ENCODE results near the gene SLC25A19.

The SLC25A19 gene

GRCh38 chr17:75289115-75289831, at the start of gene SLC25A19:
SLC25A19 (minus strand) TSS chr17:75289433; CDS start chr17:75286764, 2,669 bp downstream.
- DNase-seq: peak; percentile 98

DNA sequence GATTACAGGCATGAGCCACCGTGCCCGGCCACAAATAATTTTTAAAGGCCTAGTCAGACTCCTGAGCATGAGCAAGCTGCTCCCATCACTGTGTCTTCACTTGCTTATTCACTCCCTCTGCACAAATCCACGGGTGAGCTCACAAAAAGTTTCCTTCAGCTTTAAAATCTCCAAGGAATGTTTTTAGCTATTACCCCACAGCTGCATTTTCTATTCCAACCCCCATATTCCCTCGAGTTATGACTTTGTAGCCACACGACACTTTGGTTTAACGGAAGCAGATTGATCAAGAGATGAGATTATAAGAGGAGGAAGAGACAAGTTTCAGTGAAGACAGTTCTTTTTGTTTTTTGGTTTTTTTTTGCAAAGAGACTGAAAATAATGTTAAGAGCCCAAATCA, 49.1 kb upstream of the SLC25A19 start:
- peak in 1 of 2 donors; percentile 34 for DNase-seq

- DNase-seq: no peak
Measured at GRCh38 chr17:75335315-75335714, 46.1 kb upstream of the SLC25A19 start.

- no peak for DNase-seq
Measured at GRCh38 chr17:75334723-75335122, 45.5 kb upstream of the SLC25A19 start.

- no peak for DNase-seq
Measured at GRCh38 chr17:75331671-75332070, 42.4 kb upstream of the SLC25A19 start.

DNA sequence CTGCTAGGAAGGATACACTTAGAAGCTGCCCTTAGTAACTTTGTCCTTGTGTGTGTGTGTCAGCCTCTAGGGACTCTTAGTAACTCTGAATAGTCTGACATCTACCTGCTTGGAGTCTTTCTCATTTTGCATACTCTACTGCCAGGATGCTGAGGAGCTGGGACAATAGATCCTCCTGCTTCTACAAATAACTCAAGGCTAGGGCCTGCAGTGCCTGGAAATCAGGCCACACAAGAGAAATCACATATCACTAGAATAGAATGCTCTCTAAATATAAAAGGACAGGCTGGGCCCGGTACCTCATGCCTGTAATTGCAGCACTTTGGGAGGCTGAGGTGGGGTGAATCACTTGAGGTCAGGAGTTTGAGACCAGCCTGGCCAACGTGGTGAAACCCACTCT, 38.5 kb upstream of the SLC25A19 start:
- no peak for DNase-seq

DNA sequence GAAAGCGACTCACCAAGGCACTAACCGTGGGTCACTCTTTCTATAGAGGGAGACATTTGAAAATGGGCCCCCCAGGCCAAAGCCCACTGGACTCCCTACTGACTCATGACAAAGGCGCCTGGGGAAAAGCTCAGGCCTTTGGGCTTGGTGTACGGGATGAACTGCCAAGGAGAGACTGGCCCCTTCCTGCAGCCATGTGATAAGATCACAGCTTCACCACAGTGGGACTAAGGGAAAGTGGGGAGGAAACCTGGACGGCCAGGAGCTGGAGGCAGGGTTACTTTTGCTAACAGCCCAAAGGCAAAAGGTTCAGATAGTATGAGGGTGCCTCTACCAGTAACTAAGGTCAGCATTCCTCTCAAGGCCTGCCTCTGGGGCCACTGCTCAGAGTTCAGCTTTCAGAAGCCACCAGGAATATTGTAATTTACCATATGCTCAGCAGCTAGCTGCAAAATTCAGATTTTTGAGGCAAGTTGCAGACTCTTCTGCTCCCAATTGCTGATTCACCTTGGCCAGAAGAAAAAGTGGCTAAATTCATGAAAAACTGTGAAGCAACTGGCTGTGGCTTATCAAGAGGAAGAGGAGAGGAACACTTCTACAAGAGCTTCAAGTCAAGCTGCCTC, 37.1 kb upstream of the SLC25A19 start:
- DNase-seq: no peak

- no peak for DNase-seq
Measured at GRCh38 chr17:75325827-75326225, 36.6 kb upstream of the SLC25A19 start.

- DNase-seq: no peak
Measured at GRCh38 chr17:75325348-75325747, 36.1 kb upstream of the SLC25A19 start.

- DNase-seq: no peak
Measured at GRCh38 chr17:75321506-75321905, 32.3 kb upstream of the SLC25A19 start.

DNA sequence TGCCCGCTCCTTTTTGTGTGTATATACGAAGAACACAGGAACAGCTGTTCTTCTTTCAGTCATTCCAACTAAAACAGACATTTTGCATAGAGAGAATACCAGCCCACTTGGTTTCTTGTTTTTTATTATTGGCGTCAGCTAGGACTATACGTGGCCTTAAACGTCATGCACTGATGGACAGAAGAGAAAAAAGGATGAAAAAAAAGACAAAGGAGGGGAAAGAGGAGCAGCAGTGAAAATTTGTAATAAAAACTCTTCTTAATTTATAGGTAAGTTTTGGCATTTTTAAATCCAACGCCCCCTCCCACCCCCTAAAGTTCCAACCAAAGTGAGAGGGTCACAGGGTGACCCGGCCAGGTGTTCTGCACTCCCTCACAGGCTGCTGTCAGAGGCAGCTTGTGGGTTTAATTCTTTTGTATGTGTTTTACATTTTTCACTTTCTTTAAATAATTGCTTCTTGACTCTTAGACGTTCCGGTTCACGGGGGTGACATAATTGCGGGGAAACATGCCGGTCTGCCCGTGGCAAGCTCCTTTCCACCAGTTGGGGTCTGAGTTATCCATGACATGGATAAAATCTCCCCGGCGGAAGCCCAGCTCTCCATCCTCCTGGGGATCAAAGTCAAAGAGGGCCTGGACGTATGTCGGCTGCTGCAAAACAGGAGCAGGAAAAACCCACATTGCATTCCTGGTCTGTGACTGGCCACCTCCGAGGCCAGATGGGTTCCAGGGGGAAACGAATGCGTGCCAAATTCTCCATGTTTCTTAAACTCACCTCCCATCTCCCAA, 30.9 kb upstream of the SLC25A19 start:
- DNase-seq: no peak

DNA sequence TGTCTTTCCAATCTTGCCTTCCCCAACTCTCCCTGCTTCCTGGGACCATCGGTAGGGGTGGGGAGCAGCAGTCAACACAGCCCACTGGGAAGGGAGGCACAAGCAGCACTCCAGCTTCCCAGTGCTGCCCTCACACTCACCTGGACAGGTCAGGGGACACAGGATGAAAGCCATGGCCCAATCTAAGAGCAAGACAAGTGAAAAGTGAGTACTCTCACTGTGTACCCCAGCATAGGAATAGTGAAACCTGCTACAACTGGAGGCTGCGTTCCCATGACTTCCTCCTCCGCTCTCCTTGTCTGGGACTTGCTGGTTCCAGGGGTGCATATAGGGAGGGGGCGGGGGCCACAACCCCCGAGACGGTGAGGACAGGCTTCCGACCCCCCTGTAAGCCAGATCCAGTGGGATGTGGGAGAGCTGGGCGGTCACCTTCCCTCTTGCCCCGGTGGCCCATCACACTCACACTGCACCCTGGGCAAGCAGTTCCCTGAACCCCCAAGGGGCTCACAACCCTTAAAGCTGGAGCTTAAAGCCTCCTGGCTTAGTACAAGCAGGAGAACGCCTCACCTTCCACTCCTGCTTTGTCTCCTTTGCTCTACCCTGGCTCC, 29.5 kb upstream of the SLC25A19 start:
- no peak for DNase-seq

DNA sequence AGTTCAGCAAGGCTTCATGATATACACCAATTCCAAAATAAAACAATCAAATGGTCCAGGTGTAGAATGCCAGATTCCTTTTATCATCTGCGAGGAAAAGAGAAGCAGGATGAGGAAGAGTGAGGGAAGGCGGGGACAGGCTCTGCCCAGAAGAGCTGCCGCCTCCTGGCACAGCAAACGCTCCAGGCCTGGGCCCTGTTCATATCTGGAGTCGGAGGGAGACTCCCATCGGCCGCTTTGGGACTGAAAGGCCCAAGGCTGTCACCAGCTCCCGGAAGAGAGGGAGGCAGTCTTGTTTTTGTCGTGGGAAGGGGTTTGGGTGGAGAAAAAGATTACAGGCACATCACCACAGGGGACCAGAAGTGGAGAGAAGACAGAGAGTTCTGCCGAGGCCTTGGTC, 29.0 kb upstream of the SLC25A19 start:
- no peak for DNase-seq

DNA sequence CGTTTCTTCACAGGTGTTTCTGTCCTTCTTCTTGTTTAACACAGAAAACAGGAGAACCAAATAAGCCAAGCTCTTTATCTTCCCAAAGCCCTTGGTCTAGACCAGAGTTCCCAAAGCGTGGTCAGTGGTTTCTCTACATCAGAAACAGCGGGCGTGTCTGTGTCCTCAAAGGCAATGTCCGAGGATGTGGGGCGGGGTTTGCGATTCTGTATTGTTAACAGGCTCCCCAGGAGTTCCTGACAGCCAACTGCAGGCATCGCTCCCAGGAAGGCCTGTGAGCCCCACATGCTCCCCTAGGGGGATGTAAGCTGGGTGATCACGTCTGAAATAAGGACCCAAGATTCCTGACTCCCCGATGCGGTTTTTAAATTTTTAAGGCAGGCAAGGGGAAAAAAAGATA, 28.4 kb upstream of the SLC25A19 start:
- no peak for DNase-seq

- no peak for DNase-seq
Measured at GRCh38 chr17:75316253-75316652, 27.0 kb upstream of the SLC25A19 start.

DNA sequence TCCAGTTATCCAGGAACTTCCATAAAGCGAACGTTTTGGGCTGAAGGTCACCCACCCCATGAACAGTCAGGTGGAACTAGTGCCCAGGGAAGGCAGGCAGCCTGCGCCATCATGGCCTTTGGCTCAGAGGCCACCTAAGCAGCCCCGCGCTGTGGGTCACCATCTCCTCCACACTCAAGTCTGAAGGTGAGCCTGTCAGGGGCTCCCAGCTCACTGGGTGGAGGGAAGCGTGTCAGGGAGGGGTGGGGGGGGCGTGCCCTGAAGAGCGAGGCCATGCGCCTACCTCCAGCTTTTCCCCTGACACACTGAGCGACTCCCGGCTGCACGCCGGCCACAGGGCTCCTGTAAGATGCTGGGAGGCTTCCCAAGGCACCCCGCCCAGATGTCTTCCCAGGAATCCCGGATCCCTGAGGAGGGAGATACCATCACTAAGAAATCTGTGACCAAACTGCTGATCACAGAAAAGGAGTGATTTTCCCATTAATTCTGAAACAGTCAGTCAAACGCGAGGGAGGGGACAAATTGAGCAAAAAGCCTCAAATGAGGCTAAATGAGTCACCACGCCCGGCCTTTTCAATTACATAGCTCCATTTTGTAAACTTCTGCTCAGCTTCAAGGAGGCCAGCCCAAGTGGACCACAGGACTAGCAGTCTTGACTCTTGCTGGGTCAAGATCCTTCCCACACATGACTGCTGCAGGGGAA, 26.5 kb upstream of the SLC25A19 start:
- DNase-seq: no peak

- DNase-seq: peak in 1 of 2 donors; percentile 58
Measured at GRCh38 chr17:75313941-75314551, 24.8 kb upstream of the SLC25A19 start.

DNA sequence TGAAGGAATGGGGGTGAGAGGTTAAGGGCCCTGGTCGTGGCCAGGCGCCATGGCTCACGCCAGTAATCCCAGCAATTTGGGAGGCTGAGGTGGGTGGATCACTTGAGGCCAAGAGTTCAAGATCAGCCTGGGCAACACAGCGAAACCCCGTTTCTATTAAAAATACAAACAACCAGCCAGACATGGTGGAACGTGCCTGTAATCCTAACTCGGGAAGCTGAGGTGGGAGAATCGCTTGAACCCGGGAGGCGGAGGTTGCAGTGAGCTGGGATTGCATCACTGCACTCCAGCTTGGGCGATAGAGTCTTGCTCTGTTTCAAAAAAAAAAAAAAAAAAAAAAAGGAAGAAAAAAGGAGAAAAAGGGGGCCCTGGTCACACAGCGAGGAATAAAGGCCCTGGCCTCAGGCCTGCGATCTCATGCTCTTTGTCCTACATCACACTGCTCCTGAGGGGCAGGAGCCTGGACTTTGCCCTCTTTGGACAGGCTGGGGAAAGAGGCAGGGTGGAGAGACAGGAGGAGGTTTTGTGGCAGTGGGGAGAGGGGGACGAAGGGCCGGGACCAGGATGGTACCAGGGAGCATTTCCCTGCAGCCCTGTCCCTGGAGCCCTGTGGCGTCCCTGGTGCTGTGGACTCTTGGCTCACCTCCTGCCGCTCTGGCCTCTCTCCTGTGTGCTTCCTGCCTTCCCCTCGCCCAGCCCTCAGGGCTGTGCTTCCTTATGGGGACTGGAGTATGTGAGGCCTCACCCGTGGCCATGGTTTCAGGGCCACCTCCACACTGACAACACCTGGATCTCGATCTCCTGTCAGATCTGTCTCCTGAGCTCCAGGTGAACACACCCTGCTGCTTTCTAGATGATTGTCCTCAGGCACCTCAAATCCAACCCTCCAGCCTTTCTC, 19.7 kb upstream of the SLC25A19 start:
- no peak for DNase-seq

- no peak for DNase-seq
Measured at GRCh38 chr17:75307957-75308731, 18.9 kb upstream of the SLC25A19 start.

- peak in 1 of 2 donors; percentile 64 for DNase-seq
Measured at GRCh38 chr17:75301502-75302206, 12.4 kb upstream of the SLC25A19 start.

Data from CD4-positive, alpha-beta T cell treated with Interleukin-4 for 1 hour (primary cell).